Measurements from ENCODE around the gene PANX1. TPM values are rescaled to one million over a fixed set of nuclear protein-coding genes. Genes with fewer than 3 reads are reported as not detected.
A peak's percentile ranks its signal among the peaks of the same experiment; 100 is the strongest.
"Not testable (repeated sequence)": the region's sequence is repeated elsewhere in the genome, so short reads cannot be mapped to it uniquely, and the experiment has no call there.

Gene PANX1
- total RNA-seq, 1 donor from 2014 or later, result 13.5 TPM

GRCh38 chr11:94150056-94150455 lies 21.4 kb downstream of the PANX1 start:
- DNase-seq (ENCODE audit: low spot score), result no peak

DNA sequence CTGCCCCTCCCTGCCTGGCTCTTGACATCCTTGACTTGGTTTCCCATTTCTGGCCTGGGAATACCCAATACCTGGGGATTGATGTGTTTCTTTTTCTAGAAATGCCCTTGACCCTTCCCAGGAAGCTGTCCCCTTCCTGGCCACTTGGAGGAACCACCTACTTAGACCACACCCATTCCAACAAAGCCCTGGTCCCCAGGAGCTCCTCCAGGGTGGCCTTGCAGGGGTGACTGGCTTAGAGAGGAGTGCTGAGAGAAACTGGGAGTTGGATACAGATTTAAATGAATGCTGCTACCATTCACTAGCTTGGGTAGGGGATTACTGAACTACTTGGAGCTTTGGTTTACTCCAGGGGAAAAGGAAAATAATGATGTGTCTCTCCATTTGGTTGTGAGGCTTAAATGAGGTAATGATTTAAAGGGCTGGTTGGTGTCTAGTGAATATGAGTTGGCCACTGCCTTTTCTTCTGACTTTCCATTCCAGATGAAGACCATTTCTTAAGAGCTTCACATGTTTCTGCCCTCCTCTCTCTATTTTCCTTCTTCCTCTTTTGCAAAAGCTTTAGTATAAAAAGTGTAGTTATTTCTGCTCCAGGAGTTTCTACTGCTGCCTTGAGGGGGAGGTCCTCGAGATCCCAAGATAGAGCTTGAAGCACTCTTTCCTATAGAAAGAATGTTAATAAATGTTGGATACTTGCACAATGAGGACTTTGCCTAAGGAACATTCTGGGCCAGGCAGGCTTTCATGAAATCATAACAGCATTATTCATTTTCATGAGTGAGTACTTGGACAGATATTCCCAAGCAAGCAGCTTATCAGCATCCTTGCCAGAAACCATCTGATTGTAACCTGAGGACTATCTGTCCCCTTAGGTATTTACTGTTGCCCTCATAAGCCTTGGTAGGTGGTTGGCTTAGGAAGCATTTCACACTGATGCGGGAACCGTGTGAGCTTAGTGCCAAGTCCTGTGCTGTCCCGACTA lies 22.4 kb downstream of the PANX1 start:
- DNase-seq (ENCODE audit: low spot score), result no peak

- no peak for DNase-seq (ENCODE audit: low spot score)
These were observed 23.4 kb downstream of the PANX1 start for GRCh38 chr11:94151903-94152677.

DNA sequence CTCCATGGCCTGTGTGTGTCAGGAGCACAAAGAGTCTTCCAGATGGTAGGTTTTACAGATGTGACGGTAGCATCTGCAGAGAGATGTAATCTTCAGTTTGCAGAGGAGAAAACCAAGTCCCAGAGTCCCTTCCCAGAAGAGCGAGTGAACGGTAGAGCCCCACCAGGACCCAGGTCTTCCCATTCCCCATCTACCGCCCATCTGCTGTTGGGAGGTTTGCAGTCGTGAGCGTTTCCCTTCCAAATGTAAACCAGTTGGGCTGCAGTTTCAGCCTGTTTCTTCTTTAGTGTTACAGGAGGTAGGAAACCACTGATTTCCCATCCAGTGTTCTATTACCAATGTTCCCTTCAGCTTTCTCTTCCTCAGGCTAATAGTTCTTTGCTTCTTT lies 24.0 kb downstream of the PANX1 start:
- no peak for DNase-seq (ENCODE audit: low spot score)

DNA sequence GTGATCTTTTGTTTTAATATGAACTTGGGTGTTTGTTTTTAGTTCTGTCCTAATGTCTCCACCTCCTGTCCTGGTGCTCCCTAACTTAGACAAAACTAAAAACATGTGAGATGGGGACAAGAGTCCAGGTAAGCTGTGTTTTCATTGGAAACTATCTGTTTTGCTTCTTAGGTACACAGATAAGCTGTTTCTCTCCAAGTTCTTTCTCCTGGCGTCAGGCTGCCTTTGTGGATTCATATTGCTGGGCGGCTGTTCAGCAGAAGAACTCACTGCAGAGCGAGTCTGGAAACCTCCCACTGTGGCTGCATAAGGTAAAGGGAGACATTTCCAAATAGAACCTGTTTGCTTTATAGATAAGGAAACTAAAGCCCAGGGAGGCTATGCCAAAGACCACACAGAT lies 24.7 kb downstream of the PANX1 start:
- no peak for DNase-seq (ENCODE audit: low spot score)

GRCh38 chr11:94154095-94154856 lies 25.6 kb downstream of the PANX1 start:
- DNase-seq (ENCODE audit: low spot score), result no peak

- DNase-seq (ENCODE audit: low spot score), result not testable (repeated sequence)
These were observed 28.7 kb downstream of the PANX1 start for GRCh38 chr11:94157339-94157738.

DNA sequence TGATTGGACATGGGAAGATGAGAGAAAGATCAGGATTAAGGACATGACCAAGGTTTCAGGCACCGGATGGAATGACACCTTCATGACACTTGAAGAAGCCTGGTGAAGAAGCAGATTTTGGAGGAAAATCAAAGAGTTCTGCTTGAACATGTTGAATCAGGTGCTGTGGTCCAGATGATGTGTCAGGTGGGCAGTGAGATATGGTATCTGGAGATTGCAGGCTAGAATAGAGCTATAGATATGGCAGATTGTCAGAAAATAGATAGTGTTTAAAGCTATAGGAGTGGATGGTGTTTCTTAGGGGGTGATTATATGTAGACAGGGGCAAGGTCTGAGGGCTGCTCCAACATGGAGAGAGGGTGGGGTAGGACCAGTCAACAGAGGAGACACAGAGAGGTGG lies 40.2 kb downstream of the PANX1 start:
- DNase-seq (ENCODE audit: low spot score), result no peak

DNA sequence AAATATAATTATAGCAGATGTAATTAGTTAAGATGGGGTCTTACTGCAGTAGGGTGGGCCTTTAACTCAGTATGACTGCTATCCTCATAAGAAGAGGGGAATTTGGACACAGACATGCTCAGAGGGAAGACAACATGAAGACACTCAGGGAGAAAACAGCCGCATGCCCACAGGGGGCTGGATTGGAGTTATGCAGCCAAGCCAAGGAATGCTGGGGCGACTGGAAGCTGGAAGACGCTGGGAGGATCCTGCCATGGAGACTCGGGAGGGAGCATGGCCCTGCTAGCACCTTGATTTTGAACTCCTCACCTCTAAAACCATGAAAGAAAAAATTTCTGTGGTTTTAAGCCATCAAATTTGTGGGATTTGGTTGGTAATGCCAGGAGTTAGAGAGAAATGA lies 40.9 kb downstream of the PANX1 start:
- DNase-seq (ENCODE audit: low spot score), result no peak

GRCh38 chr11:94169930-94170545 lies 41.4 kb downstream of the PANX1 start:
- no peak for DNase-seq (ENCODE audit: low spot score)

- DNase-seq (ENCODE audit: low spot score), result no peak
These were observed 42.3 kb downstream of the PANX1 start for GRCh38 chr11:94170953-94171352.

GRCh38 chr11:94171693-94172440 lies 43.2 kb downstream of the PANX1 start:
- DNase-seq (ENCODE audit: low spot score), result no peak

DNA sequence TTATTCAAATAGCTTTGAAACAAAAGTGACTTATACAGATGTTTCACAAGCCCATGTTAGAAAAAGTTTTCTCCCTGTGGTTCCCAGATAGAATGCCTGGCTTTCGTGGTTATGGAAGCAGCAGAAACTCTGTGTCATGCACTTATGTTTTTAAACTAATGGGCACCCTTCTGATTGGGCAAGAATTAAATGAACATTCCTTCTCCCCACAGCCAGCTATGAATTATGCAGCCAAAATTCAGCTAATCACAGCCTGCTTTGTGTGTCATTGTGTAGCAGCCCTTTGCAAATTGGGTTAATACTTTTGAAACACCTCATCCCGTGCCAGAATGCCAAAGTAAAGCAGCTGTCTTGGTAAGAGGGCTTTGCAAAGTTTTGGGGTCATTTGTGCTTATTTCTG lies 46.9 kb downstream of the PANX1 start:
- DNase-seq (ENCODE audit: low spot score), result no peak

- DNase-seq (ENCODE audit: low spot score), result no peak
These were observed 49.7 kb downstream of the PANX1 start for GRCh38 chr11:94178331-94178730.

- no peak for DNase-seq (ENCODE audit: low spot score)
These were observed 51.1 kb downstream of the PANX1 start for GRCh38 chr11:94179696-94180095.

- no peak for DNase-seq (ENCODE audit: low spot score)
These were observed 52.9 kb downstream of the PANX1 start for GRCh38 chr11:94181526-94181925.

GRCh38 chr11:94181943-94182342 lies 53.3 kb downstream of the PANX1 start:
- DNase-seq (ENCODE audit: low spot score), result no peak

GRCh38 chr11:94183251-94183885 lies 54.7 kb downstream of the PANX1 start:
- no peak for DNase-seq (ENCODE audit: low spot score)

DNA sequence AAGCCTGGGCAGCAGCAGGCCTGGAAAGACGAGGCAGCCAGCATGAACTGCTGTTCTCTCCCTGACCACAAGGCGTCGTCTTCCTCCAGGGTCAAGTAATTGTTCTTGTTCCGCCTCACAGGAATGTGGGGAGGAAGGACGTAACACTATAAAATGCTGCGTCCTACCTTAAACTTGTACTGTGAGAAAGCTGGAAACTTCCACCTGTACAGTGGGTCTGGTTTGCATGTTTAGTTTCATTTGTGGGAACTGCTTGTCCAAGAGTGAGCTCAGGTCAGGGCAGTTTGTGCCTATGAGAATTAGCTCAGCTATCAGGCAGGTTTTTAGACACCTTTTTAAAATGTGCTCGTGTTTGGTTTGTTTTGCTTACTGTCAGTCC lies 55.2 kb downstream of the PANX1 start:
- DNase-seq (ENCODE audit: low spot score), result peak; percentile 54

DNA sequence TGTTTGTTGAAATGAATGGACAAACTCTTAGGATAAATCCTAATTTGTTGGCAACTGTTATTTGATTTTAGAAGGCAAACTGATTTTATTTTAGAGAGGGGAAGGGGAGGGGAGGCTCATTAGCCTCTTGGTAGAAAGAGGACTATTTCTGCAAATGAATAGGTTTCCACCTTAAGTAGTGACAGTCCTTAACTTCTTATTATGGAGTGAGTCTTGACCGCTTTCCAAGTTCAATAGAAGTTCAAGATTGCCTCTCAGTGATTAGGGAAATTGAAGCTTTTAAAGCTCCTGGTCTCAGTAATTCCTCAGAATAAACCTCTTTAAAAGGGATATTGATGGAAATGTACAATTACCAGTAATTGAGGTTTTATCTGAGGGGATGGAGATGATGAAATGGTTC lies 55.7 kb downstream of the PANX1 start:
- no peak for DNase-seq (ENCODE audit: low spot score)

All from mucosa of gallbladder (tissue), 1 donor.